Skin epidermis (tissue), 12 donors: ENCODE results near the gene ZNF608.

ENCODE experiments used
- H3K27ac ChIP-seq, 21 experiments: fragments of 200-600 bp; sonication (generic) in 11 of 21; one replicate each; pipeline ENCODE4 v1.5.0; 2020; ENCODE audit warnings: mild to moderate bottlenecking in 3 of 21, inconsistent platforms in 2 of 21, moderate library complexity in 2 of 21
- H3K4me3 ChIP-seq, 7 experiments: fragments of 200-600 bp; sonication (generic) in 2 of 7; one replicate each; pipeline ENCODE4 v1.5.0; 2020; ENCODE audit warnings: inconsistent platforms in 2 of 7, mild to moderate bottlenecking in 2 of 7, moderate library complexity in 1 of 7

The ZNF608 gene

GRCh38 chr5:124726631-124727362 lies 19.6 kb downstream of the ZNF608 start:
- H3K4me3 ChIP-seq: no peak overlapping the region
- no peak overlapping the region for H3K27ac ChIP-seq

GRCh38 chr5:124725622-124726258 lies 20.7 kb downstream of the ZNF608 start:
- no peak overlapping the region for H3K27ac ChIP-seq

GRCh38 chr5:124725040-124725434 lies 21.4 kb downstream of the ZNF608 start:
- no peak overlapping the region for H3K4me3 ChIP-seq
- H3K27ac ChIP-seq: no peak overlapping the region

More at GRCh38 chr5:124725622-124726258, 20.7 kb downstream of the ZNF608 start:
- H3K4me3 ChIP-seq: no peak overlapping the region

- no peak overlapping the region for H3K4me3 ChIP-seq
Observed at GRCh38 chr5:124724357-124725039, 21.9 kb downstream of the ZNF608 start.

GRCh38 chr5:124721229-124721735 lies 25.2 kb downstream of the ZNF608 start:
- H3K4me3 ChIP-seq: no peak overlapping the region
- no peak overlapping the region for H3K27ac ChIP-seq

More at GRCh38 chr5:124724357-124725039, 21.9 kb downstream of the ZNF608 start:
- H3K27ac ChIP-seq: no peak overlapping the region

GRCh38 chr5:124720593-124720992 lies 25.8 kb downstream of the ZNF608 start:
- H3K27ac ChIP-seq: no peak overlapping the region
- H3K4me3 ChIP-seq: no peak overlapping the region

- Histone ChIP-seq H3K4me3 (no peak overlapping the region), H3K27ac (no peak overlapping the region)
Observed at GRCh38 chr5:124719113-124719967, 27.1 kb downstream of the ZNF608 start.

GRCh38 chr5:124718380-124718789 lies 28.1 kb downstream of the ZNF608 start:
- H3K27ac ChIP-seq: no peak overlapping the region

GRCh38 chr5:124716169-124716568 lies 30.3 kb downstream of the ZNF608 start:
- H3K27ac ChIP-seq: no peak overlapping the region
- H3K4me3 ChIP-seq: no peak overlapping the region

More at GRCh38 chr5:124718380-124718789, 28.1 kb downstream of the ZNF608 start:
- H3K4me3 ChIP-seq: no peak overlapping the region

GRCh38 chr5:124714910-124715309 lies 31.5 kb downstream of the ZNF608 start:
- Histone ChIP-seq H3K4me3 (no peak overlapping the region), H3K27ac (no peak overlapping the region)

- Histone ChIP-seq H3K4me3 (no peak overlapping the region), H3K27ac (no peak overlapping the region)
Observed at GRCh38 chr5:124713595-124713994, 32.8 kb downstream of the ZNF608 start.

GRCh38 chr5:124712731-124713305 lies 33.6 kb downstream of the ZNF608 start:
- no peak overlapping the region for H3K27ac ChIP-seq
- H3K4me3 ChIP-seq: no peak overlapping the region

GRCh38 chr5:124708086-124708485 lies 38.4 kb downstream of the ZNF608 start:
- Histone ChIP-seq H3K27ac (no peak overlapping the region), H3K4me3 (no peak overlapping the region)

GRCh38 chr5:124707520-124707919 lies 38.9 kb downstream of the ZNF608 start:
- H3K4me3 ChIP-seq: no peak overlapping the region

GRCh38 chr5:124706729-124707361 lies 39.6 kb downstream of the ZNF608 start:
- H3K4me3 ChIP-seq: no peak overlapping the region

More at GRCh38 chr5:124707520-124707919, 38.9 kb downstream of the ZNF608 start:
- H3K27ac ChIP-seq: no peak overlapping the region

GRCh38 chr5:124706051-124706450 lies 40.4 kb downstream of the ZNF608 start:
- H3K27ac ChIP-seq: no peak overlapping the region
- no peak overlapping the region for H3K4me3 ChIP-seq

More at GRCh38 chr5:124706729-124707361, 39.6 kb downstream of the ZNF608 start:
- H3K27ac ChIP-seq: no peak overlapping the region

GRCh38 chr5:124705577-124705976 lies 40.9 kb downstream of the ZNF608 start:
- no peak overlapping the region for H3K27ac ChIP-seq
- H3K4me3 ChIP-seq: no peak overlapping the region

- no peak overlapping the region for H3K4me3 ChIP-seq
- H3K27ac ChIP-seq: no peak overlapping the region
Observed at GRCh38 chr5:124704594-124705284, 41.7 kb downstream of the ZNF608 start.
